22Rv1 (cell line): Measurements from ENCODE around the gene CCDC15.

Experiments
- H3K27ac ChIP-seq: fragments of 450-650 bp; 2 replicates; pipeline ENCODE4 v1.5.1; 2017
- ZFX ChIP-seq: fragments of 450-650 bp; IDR thresholded peaks from 2 replicates; pipeline ENCODE4 v1.6.1; 2017; ENCODE audit warnings: antibody characterized with exemption, borderline replicate concordance
- TF ChIP-seq, protein P1 (sequence below): fragments of 450-650 bp; IDR thresholded peaks from 2 replicates; pipeline ENCODE4 v1.5.1; 2017; ENCODE audit warnings: mild to moderate bottlenecking

CCDC15 gene

DNA sequence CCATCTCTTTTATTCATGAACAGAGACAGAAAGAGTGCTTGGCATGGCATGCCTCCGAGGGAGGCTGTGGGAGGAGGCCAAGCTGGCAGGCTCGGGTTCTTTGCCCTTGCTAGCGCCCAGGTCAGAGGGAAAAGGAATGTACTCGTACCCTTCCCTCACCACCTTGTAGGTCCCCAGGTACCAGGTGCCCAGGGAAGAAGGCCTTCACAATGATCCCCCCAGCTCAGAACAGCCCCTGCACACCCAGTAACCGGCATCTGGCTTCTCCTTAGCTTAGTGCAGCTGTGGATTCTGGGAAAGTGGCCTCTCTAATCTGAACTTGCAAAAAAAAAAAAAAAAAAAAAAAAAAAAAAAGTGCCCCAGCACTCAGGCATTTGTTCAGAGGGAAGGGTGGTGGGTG, 33.6 kb upstream of the CCDC15 start:
- no peak overlapping the region for H3K27ac ChIP-seq
- TF ChIP-seq, protein P1, sequence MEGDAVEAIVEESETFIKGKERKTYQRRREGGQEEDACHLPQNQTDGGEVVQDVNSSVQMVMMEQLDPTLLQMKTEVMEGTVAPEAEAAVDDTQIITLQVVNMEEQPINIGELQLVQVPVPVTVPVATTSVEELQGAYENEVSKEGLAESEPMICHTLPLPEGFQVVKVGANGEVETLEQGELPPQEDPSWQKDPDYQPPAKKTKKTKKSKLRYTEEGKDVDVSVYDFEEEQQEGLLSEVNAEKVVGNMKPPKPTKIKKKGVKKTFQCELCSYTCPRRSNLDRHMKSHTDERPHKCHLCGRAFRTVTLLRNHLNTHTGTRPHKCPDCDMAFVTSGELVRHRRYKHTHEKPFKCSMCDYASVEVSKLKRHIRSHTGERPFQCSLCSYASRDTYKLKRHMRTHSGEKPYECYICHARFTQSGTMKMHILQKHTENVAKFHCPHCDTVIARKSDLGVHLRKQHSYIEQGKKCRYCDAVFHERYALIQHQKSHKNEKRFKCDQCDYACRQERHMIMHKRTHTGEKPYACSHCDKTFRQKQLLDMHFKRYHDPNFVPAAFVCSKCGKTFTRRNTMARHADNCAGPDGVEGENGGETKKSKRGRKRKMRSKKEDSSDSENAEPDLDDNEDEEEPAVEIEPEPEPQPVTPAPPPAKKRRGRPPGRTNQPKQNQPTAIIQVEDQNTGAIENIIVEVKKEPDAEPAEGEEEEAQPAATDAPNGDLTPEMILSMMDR: no peak
- no peak for TF ChIP-seq ZFX

DNA sequence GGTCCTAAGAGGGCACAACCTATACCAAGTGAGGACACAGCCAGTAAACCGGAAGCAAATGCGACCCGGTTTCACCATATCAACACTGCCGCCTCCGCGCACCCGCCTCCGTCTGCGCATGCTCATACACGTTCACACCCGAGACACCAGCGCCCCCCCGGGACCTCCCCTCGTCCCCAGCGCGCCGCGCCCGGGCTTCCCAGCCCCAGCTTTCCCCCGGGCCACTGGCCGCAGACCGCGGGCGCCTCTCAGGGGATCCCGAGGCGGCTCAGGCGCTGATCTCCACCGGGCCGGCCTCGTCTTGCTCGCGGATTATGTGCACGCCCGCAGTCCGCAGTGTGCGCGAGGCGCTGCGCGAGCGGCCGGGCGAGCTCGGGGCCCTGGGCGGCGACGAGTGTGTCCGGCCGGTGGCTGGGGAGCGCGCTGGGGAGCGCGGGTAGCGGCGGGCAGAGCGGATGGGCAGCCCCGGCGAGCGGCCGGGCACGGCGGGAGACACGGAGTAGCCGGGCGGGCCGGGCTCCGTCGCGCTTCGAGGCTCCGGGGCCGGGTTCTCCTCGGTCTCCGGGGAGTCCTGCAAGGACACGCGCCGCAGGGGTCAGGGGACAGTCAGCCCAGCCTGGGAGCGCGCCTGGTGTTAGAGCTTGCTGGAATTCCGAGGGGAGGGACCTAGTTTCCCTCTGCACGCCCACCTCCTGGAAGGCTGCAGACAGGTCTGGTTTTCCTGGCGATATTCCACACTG, 33.0 kb upstream of the CCDC15 start:
- TF ChIP-seq ZFX: no peak
- TF ChIP-seq, protein P1: no peak
- no peak overlapping the region for H3K27ac ChIP-seq

DNA sequence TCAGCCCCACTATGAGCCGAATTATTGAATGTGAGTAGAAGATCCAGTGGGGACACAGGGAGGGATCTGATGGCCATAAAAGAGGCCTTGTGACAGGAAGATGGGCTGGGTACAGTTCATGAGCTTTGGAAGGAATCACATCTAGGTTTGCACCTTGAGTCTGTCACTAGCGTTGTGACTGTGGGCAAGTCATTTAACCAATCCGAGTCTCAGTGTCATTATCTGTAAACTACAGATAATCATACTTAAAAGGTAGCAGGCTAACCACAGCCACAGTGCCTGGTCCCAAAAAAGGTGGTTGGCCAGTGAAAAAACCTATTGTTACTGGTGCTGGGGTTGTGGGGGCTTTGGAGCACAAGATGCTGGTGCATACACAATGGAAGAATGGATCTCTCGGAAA, 31.2 kb upstream of the CCDC15 start:
- TF ChIP-seq, protein P1: no peak
- no peak for TF ChIP-seq ZFX
- H3K27ac ChIP-seq: no peak overlapping the region

DNA sequence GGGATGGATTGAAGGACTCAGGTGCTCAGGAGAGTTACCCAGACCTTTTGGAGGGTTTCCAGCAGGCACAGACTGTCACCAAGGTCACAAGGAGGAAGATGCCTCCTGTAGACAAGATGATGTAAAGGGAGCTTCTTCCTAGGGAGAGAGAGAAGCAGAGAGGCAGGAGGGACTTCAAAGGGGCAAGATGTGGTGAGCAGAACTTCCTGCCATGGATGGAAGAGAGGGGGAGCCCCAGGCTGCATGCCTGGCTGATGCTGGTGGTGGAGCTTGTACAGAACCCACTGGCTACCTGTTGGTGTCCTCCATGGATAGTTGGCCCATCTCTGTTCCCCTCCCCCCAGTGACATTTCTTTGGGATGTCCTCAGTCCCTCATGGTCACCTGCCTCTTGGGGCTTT, 30.7 kb upstream of the CCDC15 start:
- H3K27ac ChIP-seq: no peak overlapping the region
- no peak for TF ChIP-seq ZFX

DNA sequence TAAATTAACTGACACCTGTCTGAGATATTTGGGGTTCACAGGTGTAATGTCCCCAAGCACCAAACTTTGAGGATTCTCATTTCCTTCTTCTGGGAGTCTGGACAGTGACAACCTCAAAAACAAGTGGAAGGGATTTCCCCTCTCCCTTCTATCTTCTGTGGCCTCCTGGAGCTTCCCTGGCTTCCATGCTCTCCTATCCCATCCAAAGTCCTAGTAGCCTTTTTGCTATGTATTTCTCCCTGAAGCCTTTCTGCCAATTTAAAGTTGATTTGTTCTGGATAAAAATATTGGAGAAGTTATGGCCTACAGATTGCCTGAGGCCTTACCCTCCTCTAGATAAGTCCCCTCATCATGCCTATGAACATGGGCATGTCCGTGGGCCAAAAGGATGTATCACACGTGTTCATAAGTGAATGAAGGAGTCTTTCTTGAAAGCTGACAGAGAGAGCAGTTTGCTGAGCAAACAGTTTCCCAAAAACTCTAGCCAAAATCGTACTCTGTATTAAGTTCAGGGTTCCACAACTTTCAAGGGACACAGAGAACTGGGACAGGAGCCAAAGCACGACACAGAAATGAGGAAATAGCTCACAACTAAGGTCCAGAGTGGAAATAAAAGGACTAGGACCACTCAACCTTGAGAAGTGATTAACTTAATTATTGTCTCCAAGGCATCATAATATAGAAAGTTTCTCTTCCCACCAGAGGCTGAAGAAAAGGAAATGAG, 24.9 kb upstream of the CCDC15 start:
- TF ChIP-seq ZFX: no peak
- TF ChIP-seq, protein P1: no peak
- H3K27ac ChIP-seq: no peak overlapping the region

DNA sequence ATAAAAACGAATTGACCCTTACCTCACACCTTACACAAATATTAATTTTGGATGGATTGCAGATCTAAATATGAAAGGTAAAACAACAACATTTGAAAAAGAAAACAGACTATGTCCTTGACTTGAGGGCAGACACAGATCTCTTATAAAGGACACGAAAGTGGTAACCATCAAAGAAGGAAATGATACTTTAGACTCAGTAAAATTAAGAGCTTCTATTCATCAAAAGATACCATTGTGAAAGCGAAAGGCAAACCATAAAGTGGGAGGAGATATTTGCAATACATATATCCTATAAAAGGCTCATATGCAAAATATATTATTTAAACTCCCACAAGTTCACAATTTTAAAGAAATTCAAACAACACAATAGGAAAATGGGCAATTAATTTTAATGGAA, 23.2 kb upstream of the CCDC15 start:
- no peak for TF ChIP-seq ZFX
- TF ChIP-seq, protein P1: no peak
- no peak overlapping the region for H3K27ac ChIP-seq

DNA sequence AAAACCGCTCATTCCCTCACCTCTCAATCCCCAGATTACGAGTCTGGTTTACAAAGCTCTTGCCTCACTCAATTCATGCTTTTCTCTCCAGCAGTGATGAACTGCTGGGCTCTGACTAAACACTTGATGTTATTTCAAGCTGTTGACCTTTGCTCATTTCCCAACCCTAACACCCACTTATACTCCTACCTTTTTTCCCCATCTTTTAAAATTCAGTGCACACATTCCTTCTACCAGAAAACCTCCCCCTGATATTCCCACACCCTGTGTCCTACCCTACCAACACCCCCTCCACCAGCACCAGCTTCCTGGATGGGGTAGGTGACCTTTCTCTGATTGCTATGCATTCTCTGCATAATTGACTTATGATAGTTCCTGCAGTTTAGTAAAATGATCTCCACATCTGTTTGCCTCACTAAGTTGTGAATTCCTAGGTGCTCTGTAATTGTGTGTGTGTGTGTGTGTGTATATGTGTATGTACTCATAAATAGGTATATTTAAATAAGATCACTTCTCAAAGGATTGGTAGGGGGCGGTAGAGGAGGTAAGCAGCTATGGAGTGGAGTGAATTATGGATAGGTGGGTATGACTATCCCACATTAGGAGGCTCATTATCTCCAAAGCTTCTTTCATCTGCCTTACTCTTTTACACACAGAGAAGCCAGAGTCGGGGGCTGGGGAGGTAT, 19.0 kb upstream of the CCDC15 start:
- TF ChIP-seq ZFX: no peak
- H3K27ac ChIP-seq: no peak overlapping the region
